GM12801 (cell line): Measurements from ENCODE around the gene C1orf159.

Experiments used
- TF ChIP-seq, protein P1 (sequence below): IDR thresholded peaks from one replicate; pipeline ENCODE4 v1.5.1; 2011; ENCODE audit warnings: control low read depth; ENCODE audit not compliant: insufficient read length; ENCODE audit errors: extremely low read depth

The C1orf159 gene

DNA sequence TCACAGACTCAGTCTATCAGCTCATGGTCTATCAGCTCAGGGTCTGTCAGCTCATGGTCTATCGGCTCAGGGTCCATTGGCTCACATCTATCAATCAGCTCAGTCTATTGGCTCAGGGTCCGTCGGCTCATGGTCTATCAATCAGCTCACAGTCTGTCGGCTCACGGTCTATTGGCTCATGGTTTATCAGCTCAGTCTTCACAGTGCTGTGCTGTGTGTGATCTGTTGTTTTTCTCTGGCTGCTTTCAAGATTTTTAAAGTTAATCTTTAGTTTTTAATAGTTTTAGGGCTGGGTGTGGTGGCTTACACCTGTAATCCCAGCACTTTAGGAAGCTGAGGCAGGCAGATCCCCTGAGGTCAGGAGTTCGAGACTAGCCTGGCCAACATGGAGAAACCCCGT is 14.4 kb downstream of the C1orf159 start:
- TF ChIP-seq, protein P1, sequence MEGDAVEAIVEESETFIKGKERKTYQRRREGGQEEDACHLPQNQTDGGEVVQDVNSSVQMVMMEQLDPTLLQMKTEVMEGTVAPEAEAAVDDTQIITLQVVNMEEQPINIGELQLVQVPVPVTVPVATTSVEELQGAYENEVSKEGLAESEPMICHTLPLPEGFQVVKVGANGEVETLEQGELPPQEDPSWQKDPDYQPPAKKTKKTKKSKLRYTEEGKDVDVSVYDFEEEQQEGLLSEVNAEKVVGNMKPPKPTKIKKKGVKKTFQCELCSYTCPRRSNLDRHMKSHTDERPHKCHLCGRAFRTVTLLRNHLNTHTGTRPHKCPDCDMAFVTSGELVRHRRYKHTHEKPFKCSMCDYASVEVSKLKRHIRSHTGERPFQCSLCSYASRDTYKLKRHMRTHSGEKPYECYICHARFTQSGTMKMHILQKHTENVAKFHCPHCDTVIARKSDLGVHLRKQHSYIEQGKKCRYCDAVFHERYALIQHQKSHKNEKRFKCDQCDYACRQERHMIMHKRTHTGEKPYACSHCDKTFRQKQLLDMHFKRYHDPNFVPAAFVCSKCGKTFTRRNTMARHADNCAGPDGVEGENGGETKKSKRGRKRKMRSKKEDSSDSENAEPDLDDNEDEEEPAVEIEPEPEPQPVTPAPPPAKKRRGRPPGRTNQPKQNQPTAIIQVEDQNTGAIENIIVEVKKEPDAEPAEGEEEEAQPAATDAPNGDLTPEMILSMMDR: no peak

DNA sequence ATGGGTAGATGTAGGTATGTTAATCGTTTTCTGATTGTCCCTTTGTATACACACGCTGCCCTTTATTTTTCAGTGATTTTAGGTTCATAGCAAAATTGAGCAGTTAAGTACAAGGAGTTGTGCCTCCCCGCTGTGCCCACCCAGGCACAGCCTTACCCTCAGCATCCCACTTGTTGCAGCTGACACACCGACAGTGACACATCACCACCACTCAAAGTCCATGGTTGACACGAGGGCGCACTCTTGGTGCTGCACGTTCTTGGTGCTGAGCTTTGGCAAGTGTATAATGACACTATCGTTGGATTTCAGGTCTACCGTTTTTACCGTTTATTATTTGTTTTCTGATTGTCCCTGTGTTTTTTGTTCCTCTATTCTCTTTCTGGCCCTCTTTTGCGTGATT is 15.6 kb downstream of the C1orf159 start:
- TF ChIP-seq, protein P1: no peak

DNA sequence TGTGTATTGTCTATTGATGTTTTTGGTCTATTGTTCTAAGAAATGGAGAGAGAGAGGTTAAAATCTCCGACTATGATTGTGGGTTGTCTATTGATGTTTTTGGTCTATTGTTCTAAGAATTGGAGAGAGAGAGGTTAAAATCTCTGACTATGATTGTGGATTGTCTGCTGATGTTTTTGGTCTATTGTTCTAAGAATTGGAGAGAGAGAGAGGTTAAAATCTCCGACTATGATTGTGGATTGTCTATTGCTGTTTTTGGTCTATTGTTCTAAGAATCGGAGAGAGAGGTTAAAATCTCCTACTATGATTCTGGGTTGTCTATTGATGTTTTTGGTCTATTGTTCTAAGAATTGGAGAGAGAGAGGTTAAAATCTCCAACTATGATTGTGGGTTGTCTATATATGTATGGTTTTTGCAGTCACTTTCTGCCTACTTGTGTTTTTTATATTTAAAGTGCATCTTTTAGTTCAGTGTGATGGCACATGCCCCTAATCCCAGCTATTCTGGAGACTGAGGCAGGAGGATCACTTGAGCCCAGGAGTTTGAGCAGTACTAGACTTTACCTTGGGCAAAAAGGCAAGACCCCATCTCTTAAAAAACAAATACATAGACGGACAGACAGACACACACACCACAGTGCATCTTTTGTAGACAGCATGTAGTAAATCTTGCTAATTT is 16.2 kb downstream of the C1orf159 start:
- TF ChIP-seq, protein P1: no peak

DNA sequence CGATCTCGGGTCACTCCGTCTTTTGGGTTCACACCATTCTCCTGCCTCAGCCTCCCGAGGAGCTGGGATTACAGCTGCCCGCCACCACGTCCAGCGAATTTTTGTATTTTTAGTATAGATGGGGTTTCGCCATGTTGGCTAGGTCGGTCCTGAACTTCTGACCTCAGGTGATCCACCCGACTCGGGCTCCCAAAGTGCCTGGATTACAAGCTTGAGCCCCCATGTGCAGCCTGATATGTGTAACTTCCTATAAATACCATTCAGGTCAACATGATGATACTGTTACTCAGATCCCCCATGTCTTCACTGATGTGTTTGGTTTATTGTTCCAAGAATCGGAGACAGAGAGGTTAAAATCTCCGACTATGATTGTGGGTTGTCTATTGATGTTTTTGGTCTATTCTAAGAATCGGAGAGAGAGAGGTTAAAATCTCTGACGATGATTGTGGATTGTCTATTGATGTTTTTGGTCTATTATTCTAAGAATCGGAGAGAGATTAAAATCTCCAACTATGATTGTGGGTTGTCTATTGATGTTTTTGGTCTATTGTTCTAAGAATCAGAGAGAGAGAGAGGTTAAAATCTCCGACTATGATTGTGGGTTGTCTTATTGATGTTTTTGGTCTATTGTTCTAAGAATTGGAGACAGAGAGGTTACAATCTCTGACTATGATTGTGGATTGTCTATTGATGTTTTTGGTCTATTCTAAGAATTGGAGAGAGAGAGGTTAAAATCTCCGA is 17.0 kb downstream of the C1orf159 start:
- TF ChIP-seq, protein P1: no peak

DNA sequence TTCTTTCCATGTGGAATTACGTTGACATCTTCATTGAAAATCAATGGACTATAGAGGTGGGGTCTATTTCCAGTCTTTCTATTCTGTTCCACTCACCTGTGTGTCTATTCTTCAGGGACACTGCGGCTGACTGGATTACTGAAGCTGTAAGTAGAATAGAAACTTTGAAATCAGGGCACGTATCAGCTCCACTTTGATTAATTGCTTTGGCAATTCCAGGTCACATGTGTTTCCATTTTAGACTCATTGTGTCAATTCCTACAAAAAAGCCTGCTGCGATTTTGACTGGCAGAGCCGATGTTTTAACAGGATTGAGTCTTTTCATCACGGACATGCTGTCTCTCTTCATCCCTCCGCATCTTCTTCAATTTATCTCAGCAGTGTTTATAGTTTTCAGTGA is 20.9 kb downstream of the C1orf159 start:
- TF ChIP-seq, protein P1: no peak

DNA sequence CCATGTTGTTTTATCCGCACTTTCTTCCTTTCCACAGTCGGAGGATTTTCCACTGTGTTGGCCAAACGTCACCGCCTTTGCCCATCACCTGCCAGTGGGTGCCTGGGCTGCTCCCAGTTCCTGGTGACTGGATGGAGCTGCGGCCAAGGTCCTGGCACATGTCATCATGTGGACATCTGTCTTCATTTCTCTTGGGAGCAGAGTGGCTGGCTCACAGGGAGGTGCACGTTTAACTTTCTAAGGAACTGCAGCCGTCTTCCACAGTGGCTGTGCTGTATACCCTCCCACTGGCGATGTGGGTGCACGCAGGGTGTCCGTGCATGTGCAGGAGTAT is 22.3 kb downstream of the C1orf159 start:
- TF ChIP-seq, protein P1: no peak

DNA sequence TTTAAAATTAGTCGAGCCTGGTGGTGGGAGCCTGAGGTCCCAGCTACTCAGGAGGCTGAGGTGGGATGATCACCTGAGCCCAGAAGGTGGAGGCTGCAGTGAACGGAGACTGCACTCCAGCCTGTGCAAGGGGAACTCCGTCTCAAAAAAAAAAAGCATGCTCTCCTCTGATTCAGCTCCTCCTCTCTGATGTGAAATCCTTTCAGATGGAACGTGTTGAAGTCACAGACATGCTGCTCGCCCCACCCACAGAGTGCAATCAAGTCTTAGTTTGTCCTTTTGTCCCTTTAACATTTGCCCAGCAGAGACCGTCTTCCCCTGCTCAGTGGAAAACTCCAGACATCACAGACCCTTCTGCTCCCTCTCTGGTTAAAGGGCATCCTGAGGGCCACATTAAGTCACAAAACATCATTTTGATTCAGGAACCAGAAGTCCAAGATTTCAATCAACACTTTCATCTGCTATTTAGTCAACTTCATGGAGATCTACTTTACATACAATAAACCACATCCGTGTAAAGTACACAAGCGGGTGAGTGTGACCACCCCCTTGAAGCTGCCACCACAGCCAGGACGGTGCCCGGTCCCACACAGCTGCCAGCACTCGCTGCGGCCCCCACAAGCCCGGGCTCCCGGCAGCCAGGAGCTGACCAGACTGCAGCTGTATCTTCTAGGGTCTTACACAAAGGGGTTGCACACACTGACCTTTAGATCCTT is 22.8 kb downstream of the C1orf159 start:
- TF ChIP-seq, protein P1: no peak
